ENCODE measurements around the gene CNTNAP5. TPM values are rescaled to one million over a fixed set of nuclear protein-coding genes. Genes with fewer than 3 reads are reported as not detected.

Gene CNTNAP5
- total RNA-seq, 1 experiment from 2014 or later = 0.05 TPM

DNA sequence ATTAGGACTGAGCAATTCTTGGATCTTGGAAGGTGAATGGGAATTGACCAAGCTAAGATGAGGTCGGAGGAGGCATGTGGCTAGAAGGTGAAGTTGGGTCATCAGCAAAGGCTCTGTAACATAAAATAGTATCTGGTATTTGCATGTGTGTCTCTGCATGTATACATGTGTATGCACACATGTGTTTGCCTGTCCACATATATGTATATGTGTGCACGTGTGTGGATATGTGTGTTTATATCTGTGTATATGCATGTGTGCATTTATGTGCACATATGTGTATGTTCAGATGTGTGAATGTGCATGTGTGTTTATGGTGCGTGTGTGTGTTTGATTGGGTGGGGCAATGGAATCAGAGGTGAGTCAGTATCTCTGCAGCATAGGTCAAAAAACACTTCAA lies 664.3 kb downstream of the CNTNAP5 start:
- DNase-seq (ENCODE audit: low read depth) = no peak

GRCh38 chr2:124692216-124692615 lies 667.1 kb downstream of the CNTNAP5 start:
- no peak for DNase-seq (ENCODE audit: low read depth)

GRCh38 chr2:124692707-124693106 lies 667.6 kb downstream of the CNTNAP5 start:
- no peak for DNase-seq (ENCODE audit: low read depth)

DNA sequence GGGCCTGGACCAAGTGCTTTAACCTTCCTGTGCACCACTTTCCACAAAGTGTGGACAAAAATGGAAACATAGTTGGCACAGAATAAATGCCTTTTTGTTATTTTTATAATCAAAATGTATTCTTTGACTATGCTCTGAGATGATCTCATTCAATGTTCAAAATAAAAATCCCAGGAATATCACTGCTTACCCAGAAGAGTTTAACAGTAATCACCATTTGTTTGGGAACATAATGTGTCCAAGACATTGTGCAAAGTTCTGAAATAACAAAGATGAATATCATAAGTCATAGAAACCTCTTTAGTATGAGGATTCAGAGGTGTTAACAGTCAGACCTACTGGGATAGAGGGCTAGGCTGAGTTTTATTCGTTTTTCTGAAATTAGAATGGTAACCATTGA lies 668.1 kb downstream of the CNTNAP5 start:
- DNase-seq (ENCODE audit: low read depth) = no peak

GRCh38 chr2:124698979-124699565 lies 674.0 kb downstream of the CNTNAP5 start:
- no peak for DNase-seq (ENCODE audit: low read depth)

GRCh38 chr2:124702777-124703176 lies 677.7 kb downstream of the CNTNAP5 start:
- DNase-seq (ENCODE audit: low read depth) = no peak

DNA sequence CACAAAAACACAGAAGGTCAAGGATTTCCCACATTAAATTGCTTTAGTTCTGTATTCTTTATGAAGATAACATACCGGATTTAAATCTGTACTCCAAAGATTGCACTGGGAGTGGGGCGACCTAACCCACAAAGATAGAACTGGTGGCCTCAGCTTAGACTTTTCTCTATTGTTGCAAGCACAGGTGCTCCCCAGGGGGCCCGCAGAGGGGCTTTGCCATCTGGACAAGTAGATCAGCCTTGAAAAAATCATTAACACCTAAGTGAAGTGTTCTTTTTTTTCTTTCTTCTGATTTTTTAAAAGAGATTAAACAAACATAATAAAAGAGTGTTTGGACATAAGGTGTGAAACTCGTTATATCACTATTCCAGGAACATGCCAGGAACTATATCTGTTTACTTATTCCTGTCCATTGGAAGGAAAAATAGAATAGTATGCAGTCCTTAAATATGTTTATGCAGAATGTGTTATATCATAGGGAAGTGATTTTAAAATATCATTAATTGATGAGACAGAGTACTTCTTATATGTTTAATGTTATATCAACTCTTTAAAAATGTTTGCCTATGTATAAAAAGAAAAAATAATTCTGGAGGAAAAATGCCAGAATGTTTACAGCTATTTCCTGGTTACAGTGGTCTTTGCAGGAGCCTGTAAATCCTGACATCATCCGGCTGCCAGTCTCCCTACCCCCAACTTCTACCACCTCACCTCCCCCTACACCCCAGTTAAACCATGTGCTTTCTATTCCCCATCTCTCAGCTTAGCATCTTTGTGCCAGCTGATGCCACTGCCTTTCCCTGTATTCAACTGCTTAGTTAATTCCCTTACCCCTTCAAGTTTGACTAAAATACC lies 679.2 kb downstream of the CNTNAP5 start:
- DNase-seq (ENCODE audit: low read depth) = no peak

- DNase-seq (ENCODE audit: low read depth) = peak; percentile 80
Observed at GRCh38 chr2:124708661-124709060, 683.6 kb downstream of the CNTNAP5 start.

DNA sequence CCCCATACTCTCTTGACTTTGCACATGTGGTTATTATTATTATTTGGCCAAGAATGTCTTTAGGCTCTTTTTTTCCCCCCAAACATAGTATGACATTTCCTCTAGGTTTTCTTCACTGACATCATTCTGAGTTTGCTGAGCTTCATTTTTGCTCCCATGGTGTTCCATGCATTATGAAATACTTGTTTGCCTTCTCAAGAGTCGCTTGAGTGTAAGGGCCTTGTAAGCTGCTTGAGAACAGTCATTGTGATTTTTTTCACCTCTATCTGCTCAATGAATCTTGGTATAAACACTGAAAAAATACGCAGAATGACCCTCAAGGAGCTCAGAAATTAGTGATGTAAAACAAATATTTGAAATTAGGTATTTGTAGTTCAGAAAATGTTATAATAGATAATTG lies 688.9 kb downstream of the CNTNAP5 start:
- no peak for DNase-seq (ENCODE audit: low read depth)

DNA sequence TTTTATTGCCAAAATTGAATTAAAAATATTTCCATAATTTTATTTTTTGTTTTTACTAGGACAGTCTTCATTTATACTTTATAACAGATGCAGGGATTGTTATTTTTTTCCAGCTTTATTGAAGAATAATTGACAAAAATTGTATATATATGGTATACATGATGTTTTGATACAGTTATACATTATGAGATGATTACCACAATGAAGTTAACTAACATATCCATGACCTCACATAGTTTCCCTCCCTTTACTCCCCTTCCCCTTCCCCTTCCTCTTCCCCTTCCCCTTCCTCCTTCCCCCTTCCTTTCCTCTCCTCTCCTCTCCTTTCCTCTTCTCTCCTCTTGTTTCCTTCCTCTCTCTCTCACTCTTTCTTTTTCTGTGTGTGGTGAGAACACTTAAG lies 700.1 kb downstream of the CNTNAP5 start:
- DNase-seq (ENCODE audit: low read depth) = no peak

- no peak for DNase-seq (ENCODE audit: low read depth)
Observed at GRCh38 chr2:124740636-124741035, 715.5 kb downstream of the CNTNAP5 start.

GRCh38 chr2:124753842-124754241 lies 728.8 kb downstream of the CNTNAP5 start:
- peak; percentile 12 for DNase-seq (ENCODE audit: low read depth)

DNA sequence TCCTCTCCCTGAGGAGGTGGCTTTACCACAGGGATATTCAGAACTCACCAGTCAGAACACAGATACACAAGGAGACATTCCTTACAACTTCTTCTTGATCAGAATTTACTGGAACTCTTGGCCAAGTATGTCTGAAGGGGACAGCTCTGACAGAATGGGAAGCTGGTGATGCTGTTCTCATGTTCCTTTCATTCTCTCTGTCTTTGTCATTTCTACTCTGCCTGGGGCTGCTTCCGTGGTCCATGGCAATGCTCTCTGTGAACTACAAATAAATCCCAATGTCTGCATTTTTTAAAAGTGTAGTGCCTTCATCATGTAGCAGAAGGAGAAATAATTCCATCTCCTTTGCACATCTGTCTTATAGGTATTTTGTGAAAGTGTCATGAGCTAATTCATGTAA lies 730.3 kb downstream of the CNTNAP5 start:
- peak; percentile 54 for DNase-seq (ENCODE audit: low read depth)

DNA sequence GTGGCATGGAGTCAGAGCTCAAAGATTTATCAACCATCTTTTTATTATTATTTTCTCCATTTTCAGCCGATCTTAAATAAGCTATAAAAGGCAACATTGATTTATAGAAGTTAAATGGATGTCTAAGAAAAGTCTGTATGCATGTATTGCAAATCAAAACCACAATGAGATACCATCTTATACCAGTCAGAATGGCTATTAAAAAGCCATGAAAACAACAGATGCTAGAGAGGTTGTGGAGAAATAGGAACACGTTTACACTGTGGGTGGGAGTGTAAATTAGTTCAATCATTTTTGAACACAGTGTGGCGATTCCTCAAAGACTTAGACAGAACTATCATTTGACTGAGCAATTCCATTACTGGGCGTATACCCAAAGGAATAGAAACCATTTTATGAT lies 731.0 kb downstream of the CNTNAP5 start:
- no peak for DNase-seq (ENCODE audit: low read depth)

DNA sequence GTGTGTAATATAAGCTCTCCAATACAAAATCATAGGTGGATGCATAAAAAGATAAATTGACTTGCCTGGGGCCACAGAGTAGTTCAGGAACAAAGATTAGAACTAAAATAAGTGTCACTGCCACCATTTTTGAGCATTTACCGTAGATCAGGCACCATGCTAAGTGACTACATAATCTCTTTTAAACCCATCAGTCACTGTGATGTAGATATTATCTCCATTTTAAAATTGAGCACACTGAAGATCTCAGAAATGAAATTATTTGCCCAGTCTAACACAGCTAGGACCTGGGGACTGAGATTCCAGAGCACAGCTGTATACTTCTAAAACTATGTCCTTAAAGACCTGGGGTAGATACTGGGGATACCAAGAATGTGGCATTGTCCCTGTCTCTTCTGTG lies 737.3 kb downstream of the CNTNAP5 start:
- no peak for DNase-seq (ENCODE audit: low read depth)

GRCh38 chr2:124763611-124764010 lies 738.5 kb downstream of the CNTNAP5 start:
- no peak for DNase-seq (ENCODE audit: low read depth)

GRCh38 chr2:124774781-124775180 lies 749.7 kb downstream of the CNTNAP5 start:
- DNase-seq (ENCODE audit: low read depth) = no peak

GRCh38 chr2:124776332-124776731 lies 751.2 kb downstream of the CNTNAP5 start:
- no peak for DNase-seq (ENCODE audit: low read depth)

- DNase-seq (ENCODE audit: low read depth) = peak; percentile 94
Observed at GRCh38 chr2:124778076-124778475, 753.0 kb downstream of the CNTNAP5 start.

DNA sequence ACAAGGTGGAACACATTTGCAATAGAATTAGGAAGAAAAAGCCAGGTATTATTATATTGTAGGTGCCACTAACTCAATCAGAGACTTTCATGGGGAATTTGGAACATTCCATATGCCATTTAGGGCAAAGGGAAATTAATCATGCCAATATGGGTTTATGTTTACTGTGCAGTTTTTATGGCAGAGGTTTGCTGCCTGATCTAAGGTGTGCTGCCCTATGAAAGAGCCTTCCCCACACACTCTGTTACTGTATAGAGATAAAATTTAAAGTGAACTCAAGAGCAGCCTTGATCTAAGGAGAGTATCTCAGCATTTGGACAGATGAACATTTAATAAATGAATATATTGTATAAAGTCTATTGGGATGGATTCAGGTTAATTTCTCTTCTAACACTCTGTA lies 771.6 kb downstream of the CNTNAP5 start:
- DNase-seq (ENCODE audit: low read depth) = no peak

GRCh38 chr2:124797049-124797448 lies 772.0 kb downstream of the CNTNAP5 start:
- peak; percentile 61 for DNase-seq (ENCODE audit: low read depth)

GRCh38 chr2:124798551-124798950 lies 773.5 kb downstream of the CNTNAP5 start:
- peak; percentile 70 for DNase-seq (ENCODE audit: low read depth)

Data from M059J (cell line).